Stomach (tissue), 9 donors: ENCODE results near the gene SMAD3. TPM values are rescaled to one million over a fixed set of nuclear protein-coding genes. Genes with fewer than 3 reads are reported as not detected.

Experiments used
- DNase-seq, 2 donors: peaks; one replicate each; pipeline versions ENCODE4 v3.0.0 to v3.0.0-alpha.2; 2013 to 2019
- H3K27ac ChIP-seq, 5 donors: fragments of 200-600 bp in 4 of 5; sonication (generic) in 4 of 5; one replicate each; pipeline ENCODE4 v1.5.1; 2013 to 2019; ENCODE audit warnings: mild to moderate bottlenecking in 1 of 5, moderate library complexity in 1 of 5
- H3K27me3 ChIP-seq, 3 donors: fragments of 200-600 bp; sonication (generic); one replicate each; pipeline ENCODE4 v1.5.1; 2017 to 2019; ENCODE audit warnings: mixed run types in 1 of 3
- H3K36me3 ChIP-seq, 4 donors: fragments of 200-600 bp; sonication (generic); 1 replicate in 3 of 4; 2 replicates in 1 of 4; pipeline ENCODE4 v1.5.1; 2016 to 2019
- H3K4me1 ChIP-seq, 4 donors: fragments of 200-600 bp; sonication (generic); one replicate each; pipeline ENCODE4 v1.5.1; 2016 to 2019
- H3K4me3 ChIP-seq, 4 donors: fragments of 200-600 bp; sonication (generic) in 3 of 4; one replicate each; pipeline ENCODE4 v1.5.1; 2016 to 2019; ENCODE audit warnings: mild to moderate bottlenecking in 1 of 4
- H3K9me3 ChIP-seq, 4 donors: fragments of 200-600 bp; sonication (generic); one replicate each; pipeline ENCODE4 v1.5.1; 2016 to 2019
- CTCF ChIP-seq, 7 experiments: fragments of 450-650 bp in 4 of 7; fragments of 200-600 bp in 3 of 7; sonication (generic) in 3 of 7; IDR thresholded peaks; one replicate each; pipeline ENCODE4 v1.5.1; 2016 to 2019; ENCODE audit warnings: antibody characterized with exemption in 7 of 7, control low read depth in 2 of 7, mild to moderate bottlenecking in 1 of 7
- EP300 ChIP-seq: sonication (generic); formaldehyde crosslinking; IDR thresholded peaks from one replicate; pipeline ENCODE4 v1.6.1; 2017; ENCODE audit warnings: antibody characterized with exemption
- POLR2A ChIP-seq, 4 donors: fragments of 450-650 bp; IDR thresholded peaks; one replicate each; pipeline ENCODE4 v1.6.1; 2016; ENCODE audit warnings: antibody characterized with exemption in 4 of 4, control low read depth in 2 of 4, mild to moderate bottlenecking in 1 of 4, moderate library complexity in 1 of 4
- POLR2AphosphoS5 ChIP-seq, 3 donors: sonication (generic); formaldehyde crosslinking; IDR thresholded peaks; one replicate each; pipeline ENCODE4 v1.6.1; 2016; ENCODE audit warnings: antibody characterized with exemption in 3 of 3
- WGBS, 5 donors: extraction: QIAGEN DNeasy Blood & Tissue Kit in 3 of 5; methylation state at CpG; one replicate each; pipeline versions ENCODE4 v1.1.5 to v1.1.7; 2013 to 2018; 5-methylcytosine and 5-hydroxymethylcytosine counted together
- intact Hi-C: fragments of 100-400 bp; cut with DNase I; formaldehyde crosslinking; loops from one replicate; pipeline ENCODE4 v1.15.1; 2023; ENCODE audit warnings: low total_unique reads
- polyA plus RNA-seq, 3 donors: library from polyadenylated mRNA; stranded (reverse); fragments of 200-250 nt; gene quantifications; one replicate each; pipeline ENCODE4 v1.2.3, GENCODE V29; 2013
- total RNA-seq, 5 donors: library from RNA; depleted of rRNA; stranded (reverse); fragments of >200 nt; gene quantifications; one replicate each; pipeline versions ENCODE4 v1.1.0 to v1.2.3, GENCODE V29; 2014 to 2016
- donor health status: healthy with polysubstance abuse.
- donor health status: Bipolar disorder and iron deficiency.
- donor health status: healthy.

SMAD3 gene
- total and polyA plus RNA-seq, 8 donors = 6.8 to 103 (median 27.5) TPM

- H3K4me3 ChIP-seq = no peak overlapping the region
- peak overlapping the region; percentile 26 to 86 (median 80) for H3K27ac ChIP-seq
- H3K9me3 ChIP-seq = no peaks in the 10 kb centered on the region
- no peaks in the 10 kb centered on the region for H3K27me3 ChIP-seq
- TF ChIP-seq EP300 (no peak), POLR2A (IDR thresholded peaks at IDR 0.05) (no peak), CTCF (IDR thresholded peaks at IDR 0.05) (no peak), POLR2AphosphoS5 (IDR thresholded peaks at IDR 0.05) (no peak)
- intact Hi-C loops = loop anchor here (10.0 kb wide), 1 partner anchor 59 kb away; the partner anchor contains the start of gene SMAD3
- H3K4me1 ChIP-seq = peaks cover 61 to 92% (median 76%) of the 10 kb centered on the region in 4 donors
- no peak for DNase-seq
- WGBS, 5 donors = 72 to 79% (median 76%) methylated on average over 3 of the region's 3 CpGs
- H3K36me3 ChIP-seq = no peaks in the 10 kb centered on the region
Measured at GRCh38 chr15:67124111-67124510, 58.7 kb downstream of the SMAD3 start.

GRCh38 chr15:67124911-67125588 is 59.6 kb downstream of the SMAD3 start:
- intact Hi-C loops = loop anchor here (10.0 kb wide), 1 partner anchor 60 kb away; the partner anchor contains the start of gene SMAD3
- 64 to 71% (median 66%) methylated on average over 13 of the region's 13 CpGs for WGBS, 5 donors
- H3K27me3 ChIP-seq = no peaks in the 10 kb centered on the region
- TF ChIP-seq POLR2AphosphoS5 (IDR thresholded peaks at IDR 0.05) (no peak), EP300 (no peak), CTCF (IDR thresholded peaks at IDR 0.05) (no peak), POLR2A (IDR thresholded peaks at IDR 0.05) (no peak)
- H3K36me3 ChIP-seq = no peaks in the 10 kb centered on the region
- no peak for DNase-seq
- H3K9me3 ChIP-seq = no peaks in the 10 kb centered on the region
- H3K4me3 ChIP-seq = no peak overlapping the region
- peaks cover 52 to 82% (median 67%) of the 10 kb centered on the region in 4 donors for H3K4me1 ChIP-seq
- peak overlapping the region; percentile 11 to 86 (median 80) for H3K27ac ChIP-seq

GRCh38 chr15:67125589-67126502 is 60.4 kb downstream of the SMAD3 start:
- intact Hi-C loops = loop anchor here (10.0 kb wide), 1 partner anchor 61 kb away; the partner anchor contains the start of gene SMAD3
- no peak overlapping the region for H3K4me3 ChIP-seq
- no peaks in the 10 kb centered on the region for H3K27me3 ChIP-seq
- peak; percentile 44 to 83 for DNase-seq
- H3K27ac ChIP-seq = peak overlapping the region; percentile 16 to 86 (median 80)
- no peaks in the 10 kb centered on the region for H3K36me3 ChIP-seq
- WGBS, 5 donors = 67 to 74% (median 68%) methylated on average over 20 of the region's 20 CpGs
- H3K9me3 ChIP-seq = no peaks in the 10 kb centered on the region
- H3K4me1 ChIP-seq = peaks cover 47 to 81% (median 64%) of the 10 kb centered on the region in 4 donors
- TF ChIP-seq POLR2A (IDR thresholded peaks at IDR 0.05) (no peak), CTCF (IDR thresholded peaks at IDR 0.05) (no peak), EP300 (no peak), POLR2AphosphoS5 (IDR thresholded peaks at IDR 0.05) (peak in 2 of 3 donors; percentile 17 to 43)
